H9 (cell line): ENCODE results near the gene CACNA2D3. TPM values are rescaled to one million over a fixed set of nuclear protein-coding genes. Genes with fewer than 3 reads are reported as not detected.

Experiments
- DNase-seq: peaks from one replicate; pipeline ENCODE4 v3.0.0-alpha.2; 2017
- H2AFZ ChIP-seq: one replicate; pipeline ENCODE4 v1.6.1; 2013; ENCODE audit warnings: mild to moderate bottlenecking, low read length, control low read depth, moderate library complexity
- H2AK5ac ChIP-seq: 2 replicates; pipeline ENCODE4 v1.6.1; 2013; ENCODE audit warnings: low read length, control low read depth, mixed read lengths; ENCODE audit not compliant: insufficient read length
- H2BK120ac ChIP-seq: one replicate; pipeline ENCODE4 v1.6.1; 2013; ENCODE audit warnings: low read depth, mild to moderate bottlenecking, low read length, control low read depth, inconsistent platforms; ENCODE audit not compliant: poor library complexity, severe bottlenecking
- H2BK12ac ChIP-seq: 2 replicates; pipeline ENCODE4 v1.6.1; 2013; ENCODE audit warnings: low read length, control low read depth, mixed read lengths, low read depth; ENCODE audit not compliant: insufficient read length
- H2BK15ac ChIP-seq: 2 replicates; pipeline ENCODE4 v1.6.1; 2013; ENCODE audit warnings: low read depth, low read length, control low read depth
- H2BK20ac ChIP-seq: one replicate; pipeline ENCODE4 v1.6.1; 2013; ENCODE audit warnings: low read depth, mild to moderate bottlenecking, low read length, control low read depth, inconsistent platforms; ENCODE audit not compliant: poor library complexity, severe bottlenecking
- H2BK5ac ChIP-seq: 2 replicates; pipeline ENCODE4 v1.6.1; 2013; ENCODE audit warnings: low read length, control low read depth, mixed read lengths; ENCODE audit not compliant: insufficient read length
- H3K14ac ChIP-seq: 2 replicates; pipeline ENCODE4 v1.6.1; 2013; ENCODE audit warnings: low read length, control low read depth; ENCODE audit not compliant: insufficient read depth
- H3K18ac ChIP-seq: 2 replicates; pipeline ENCODE4 v1.6.1; 2013; ENCODE audit warnings: low read depth, mild to moderate bottlenecking, mixed read lengths, low read length, control low read depth; ENCODE audit not compliant: insufficient read length
- H3K23ac ChIP-seq: 2 replicates; pipeline ENCODE4 v1.6.1; 2013; ENCODE audit warnings: low read length, control low read depth, mixed read lengths, low read depth; ENCODE audit not compliant: insufficient read length
- H3K23me2 ChIP-seq: 2 replicates; pipeline ENCODE4 v1.6.1; 2013; ENCODE audit warnings: low read depth, mild to moderate bottlenecking, mixed read lengths, low read length, control low read depth; ENCODE audit not compliant: insufficient read length, poor library complexity, severe bottlenecking
- H3K27ac ChIP-seq: 2 replicates; pipeline ENCODE4 v1.5.1; 2013; ENCODE audit warnings: low read length, control low read depth, mixed read lengths, low read depth; ENCODE audit not compliant: insufficient read length
- H3K27me3 ChIP-seq: 2 replicates; pipeline ENCODE4 v1.6.1; 2013; ENCODE audit warnings: low read length, control low read depth, inconsistent platforms; ENCODE audit not compliant: insufficient read depth
- H3K4ac ChIP-seq: 2 replicates; pipeline ENCODE4 v1.6.1; 2013; ENCODE audit warnings: low read depth, mild to moderate bottlenecking, control low read depth, inconsistent platforms, low read length, moderate library complexity
- H3K4me1 ChIP-seq: 2 replicates; pipeline ENCODE4 v1.6.1; 2013; ENCODE audit warnings: low read length, control low read depth, inconsistent platforms; ENCODE audit not compliant: insufficient read depth
- H3K4me2 ChIP-seq: 2 replicates; pipeline ENCODE4 v1.6.1; 2013; ENCODE audit warnings: low read length, control low read depth, mixed read lengths; ENCODE audit not compliant: insufficient read length, insufficient read depth
- H3K56ac ChIP-seq: 2 replicates; pipeline ENCODE4 v1.6.1; 2013; ENCODE audit warnings: low read depth, mild to moderate bottlenecking, mixed read lengths, low read length, control low read depth; ENCODE audit not compliant: insufficient read length
- H3K79me1 ChIP-seq: 2 replicates; pipeline ENCODE4 v1.6.1; 2013; ENCODE audit warnings: low read depth, mild to moderate bottlenecking, moderate library complexity, low read length, control low read depth, inconsistent platforms; ENCODE audit not compliant: insufficient read depth, poor library complexity, severe bottlenecking
- H3K79me2 ChIP-seq: 2 replicates; pipeline ENCODE4 v1.6.1; 2013; ENCODE audit warnings: low read length, control low read depth, inconsistent platforms; ENCODE audit not compliant: insufficient read depth
- H3K9ac ChIP-seq: 2 replicates; pipeline ENCODE4 v1.6.1; 2013; ENCODE audit warnings: low read length, control low read depth, mixed read lengths; ENCODE audit not compliant: insufficient read length; ENCODE audit errors: extremely low read depth
- H3K9me3 ChIP-seq: one replicate; pipeline ENCODE4 v1.6.1; 2013; ENCODE audit warnings: low read depth, low read length, inconsistent platforms; ENCODE audit not compliant: control insufficient read depth
- H3T11ph ChIP-seq: one replicate; pipeline ENCODE4 v1.6.1; 2013; ENCODE audit warnings: mild to moderate bottlenecking, low read length, control low read depth, inconsistent platforms
- H4K20me1 ChIP-seq: one replicate; pipeline ENCODE4 v1.6.1; 2013; ENCODE audit not compliant: control insufficient read depth, insufficient read length, insufficient read depth
- H4K5ac ChIP-seq: 2 replicates; pipeline ENCODE4 v1.6.1; 2013; ENCODE audit warnings: low read depth, mild to moderate bottlenecking, mixed read lengths, low read length, control low read depth; ENCODE audit not compliant: insufficient read length
- H4K8ac ChIP-seq: replicated peaks from 2 replicates; pipeline ENCODE4 v1.6.1; 2013; ENCODE audit warnings: low read length, control low read depth, mixed read lengths, low read depth; ENCODE audit not compliant: insufficient read length
- H4K91ac ChIP-seq: 2 replicates; pipeline ENCODE4 v1.6.1; 2013; ENCODE audit warnings: low read depth, mild to moderate bottlenecking, moderate library complexity, mixed read lengths, low read length, control low read depth; ENCODE audit not compliant: insufficient read length
- H3K27ac Mint-ChIP-seq, 3 experiments: 2 replicates in 2 of 3; 3 replicates in 1 of 3; pipeline ENCODE4 v1.8.0; 2020 to 2021; ENCODE audit warnings: mixed read lengths in 3 of 3, mild to moderate bottlenecking in 1 of 3, moderate library complexity in 1 of 3
- H3K27me3 Mint-ChIP-seq: 2 replicates; pipeline ENCODE4 v1.8.0; 2021; ENCODE audit warnings: low read depth, mild to moderate bottlenecking, moderate library complexity, mixed read lengths
- H3K36me3 Mint-ChIP-seq, 3 experiments: 2 replicates in 2 of 3; 3 replicates in 1 of 3; pipeline ENCODE4 v1.8.0; 2020 to 2021; ENCODE audit warnings: low read depth in 3 of 3, mixed read lengths in 3 of 3; ENCODE audit not compliant: insufficient read depth in 1 of 3
- H3K4me1 Mint-ChIP-seq, 2 experiments: 2 replicates each; pipeline ENCODE4 v1.8.0; 2020; ENCODE audit warnings: mixed read lengths in 2 of 2
- H3K4me3 Mint-ChIP-seq, 2 experiments: 2 replicates in 1 of 2; 3 replicates in 1 of 2; pipeline ENCODE4 v1.8.0; 2020 to 2021; ENCODE audit warnings: mild to moderate bottlenecking in 2 of 2, mixed read lengths in 2 of 2, moderate library complexity in 1 of 2
- H3K9me3 Mint-ChIP-seq, 2 experiments: 2 replicates in 1 of 2; 3 replicates in 1 of 2; pipeline ENCODE4 v1.8.0; 2020; ENCODE audit warnings: mild to moderate bottlenecking in 2 of 2, mixed read lengths in 2 of 2, moderate library complexity in 1 of 2
- WGBS: extraction: QIAGEN DNeasy Blood & Tissue Kit; methylation state at CpG from one replicate; pipeline ENCODE4 v1.1.7; 2013; ENCODE audit warnings: missing lambda C conversion rate, low lambda C conversion rate, mixed read lengths; ENCODE audit not compliant: insufficient read length; ENCODE audit errors: extremely low coverage; 5-methylcytosine and 5-hydroxymethylcytosine counted together
- total RNA-seq: library from RNA; stranded (reverse); gene quantifications from 2 replicates; pipeline ENCODE4 v1.2.1, GENCODE V29; 2021
- TF ChIP-seq, protein P1 (sequence below): fragments of 200-600 bp; sonication (generic); conservative IDR thresholded peaks from 3 replicates; pipeline ENCODE4 v1.8.0; 2021; ENCODE audit warnings: antibody characterized with exemption, mild to moderate bottlenecking

CACNA2D3 gene
- total RNA-seq, 1 experiment from 2014 or later: 3.2 TPM

GRCh38 chr3:54341811-54342210 is 219.5 kb downstream of the CACNA2D3 start:
- H3K23me2 ChIP-seq: no peaks in the 10 kb centered on the region
- no peak overlapping the region for H2BK120ac ChIP-seq
- peaks cover 6% of the 10 kb centered on the region; the same call in 1 of the 2 replicates for H3K4me1 ChIP-seq
- H3K4me3 Mint-ChIP-seq: no peak overlapping the region
- no peak overlapping the region for H4K5ac ChIP-seq
- DNase-seq: no peak
- no peaks in the 10 kb centered on the region; a peak in 1 of 5 replicates for H3K9me3 Mint-ChIP-seq
- H3K4me2 ChIP-seq: no peak overlapping the region
- H2AFZ ChIP-seq: no peak overlapping the region
- H3K27me3 Mint-ChIP-seq: peaks cover 2% of the 10 kb centered on the region
- no peak overlapping the region for H3K9ac ChIP-seq
- no peak overlapping the region for H2BK20ac ChIP-seq
- H3K36me3 Mint-ChIP-seq: no peaks in the 10 kb centered on the region
- TF ChIP-seq, protein P1, sequence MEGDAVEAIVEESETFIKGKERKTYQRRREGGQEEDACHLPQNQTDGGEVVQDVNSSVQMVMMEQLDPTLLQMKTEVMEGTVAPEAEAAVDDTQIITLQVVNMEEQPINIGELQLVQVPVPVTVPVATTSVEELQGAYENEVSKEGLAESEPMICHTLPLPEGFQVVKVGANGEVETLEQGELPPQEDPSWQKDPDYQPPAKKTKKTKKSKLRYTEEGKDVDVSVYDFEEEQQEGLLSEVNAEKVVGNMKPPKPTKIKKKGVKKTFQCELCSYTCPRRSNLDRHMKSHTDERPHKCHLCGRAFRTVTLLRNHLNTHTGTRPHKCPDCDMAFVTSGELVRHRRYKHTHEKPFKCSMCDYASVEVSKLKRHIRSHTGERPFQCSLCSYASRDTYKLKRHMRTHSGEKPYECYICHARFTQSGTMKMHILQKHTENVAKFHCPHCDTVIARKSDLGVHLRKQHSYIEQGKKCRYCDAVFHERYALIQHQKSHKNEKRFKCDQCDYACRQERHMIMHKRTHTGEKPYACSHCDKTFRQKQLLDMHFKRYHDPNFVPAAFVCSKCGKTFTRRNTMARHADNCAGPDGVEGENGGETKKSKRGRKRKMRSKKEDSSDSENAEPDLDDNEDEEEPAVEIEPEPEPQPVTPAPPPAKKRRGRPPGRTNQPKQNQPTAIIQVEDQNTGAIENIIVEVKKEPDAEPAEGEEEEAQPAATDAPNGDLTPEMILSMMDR: no peak
- no peak overlapping the region for H2BK15ac ChIP-seq
- H3K14ac ChIP-seq: no peak overlapping the region
- H3K79me1 ChIP-seq: no peaks in the 10 kb centered on the region
- no peak overlapping the region for H4K91ac ChIP-seq
- no peaks in the 10 kb centered on the region for H3K79me2 ChIP-seq
- no peaks in the 10 kb centered on the region for H3K27me3 ChIP-seq
- H3K56ac ChIP-seq: no peak overlapping the region
- no peak overlapping the region for H3K23ac ChIP-seq
- H3T11ph ChIP-seq: no peak overlapping the region
- no peak overlapping the region for H2BK5ac ChIP-seq
- H2BK12ac ChIP-seq: no peak overlapping the region
- H3K27ac ChIP-seq: no peak overlapping the region
- H4K8ac ChIP-seq: no peak overlapping the region
- H3K4me1 Mint-ChIP-seq: peaks cover 28% of the 10 kb centered on the region in 2 experiments
- H2AK5ac ChIP-seq: no peak overlapping the region
- H3K18ac ChIP-seq: no peak overlapping the region
- no peak overlapping the region for H3K27ac Mint-ChIP-seq
- no CpG with 5 or more reads among the region's 2 CpGs for WGBS
- no peaks in the 10 kb centered on the region for H4K20me1 ChIP-seq
- no peak overlapping the region for H3K4ac ChIP-seq
- H3K9me3 ChIP-seq: no peaks in the 10 kb centered on the region
